ENCODE data around the gene MAGEB4.

GRCh38 chrX:30212172-30212571, 29.6 kb upstream of the MAGEB4 start:
- TF ChIP-seq CTCF (IDR thresholded peaks at IDR 0.05): no peak
- TF ChIP-seq POLR2A (IDR thresholded peaks at IDR 0.05): no peak

Measured in breast epithelium (tissue), 3 donors.